ENCODE results near the gene GZMB. TPM values are rescaled to one million over a fixed set of nuclear protein-coding genes. Genes with fewer than 3 reads are reported as not detected.

Gene GZMB, protein sequence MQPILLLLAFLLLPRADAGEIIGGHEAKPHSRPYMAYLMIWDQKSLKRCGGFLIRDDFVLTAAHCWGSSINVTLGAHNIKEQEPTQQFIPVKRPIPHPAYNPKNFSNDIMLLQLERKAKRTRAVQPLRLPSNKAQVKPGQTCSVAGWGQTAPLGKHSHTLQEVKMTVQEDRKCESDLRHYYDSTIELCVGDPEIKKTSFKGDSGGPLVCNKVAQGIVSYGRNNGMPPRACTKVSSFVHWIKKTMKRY
- total RNA-seq = 100 to 1,000 TPM; 811 to 864 TPM

- peak within 1 kb of the TSS; percentile 72 for H3K4me3 Mint-ChIP-seq
- peaks cover 6% of the 10 kb centered on the region for H3K4me1 Mint-ChIP-seq (ENCODE audit: low read depth)
- intact Hi-C loops (cut with micrococcal nuclease) = loop anchor here (1.0 kb wide), 1 partner anchor 39 kb away; no protein-coding TSS in a partner anchor
- CTCF ChIA-PET = interaction anchor here (0.8 to 2.8 kb wide), 3 partner anchors 29 to 76 kb away, joined by 3 to 10 read pairs (median 3); no protein-coding TSS in a partner anchor
- no peaks in the 10 kb centered on the region for H3K27me3 Mint-ChIP-seq (ENCODE audit: low read depth)
- H3K36me3 Mint-ChIP-seq (ENCODE audit: low read depth) = peaks cover 16% of the 10 kb centered on the region
- peak; percentile 81 for DNase-seq
- H3K9me3 Mint-ChIP-seq = no peaks in the 10 kb centered on the region
- H3K27ac Mint-ChIP-seq = peak within 1 kb of the TSS; percentile 84
Measured at GRCh38 chr14:24634158-24634557, at the start of gene GZMB. TSS of gene GZMB (minus strand) at chr14:24634190. CDS start at chr14:24634160, 30 bp downstream.

GRCh38 chr14:24681056-24681455 lies 47.1 kb upstream of the GZMB start:
- Mint-ChIP-seq H3K4me1 (ENCODE audit: low read depth) (peaks cover 41% of the 10 kb centered on the region), H3K4me3 (no peak overlapping the region), H3K27ac (no peak overlapping the region), H3K27me3 (ENCODE audit: low read depth) (no peaks in the 10 kb centered on the region), H3K36me3 (ENCODE audit: low read depth) (no peaks in the 10 kb centered on the region), H3K9me3 (peaks cover under 1% of the 10 kb centered on the region)
- DNase-seq = no peak
- intact Hi-C loops (cut with micrococcal nuclease) = no loop called here
- CTCF ChIA-PET = interaction anchor here (0.6 to 1.8 kb wide), 8 partner anchors 8 to 436 kb away, joined by 3 to 9 read pairs (median 4); no protein-coding TSS in a partner anchor

GRCh38 chr14:24680516-24680915 lies 46.5 kb upstream of the GZMB start:
- H3K4me1 Mint-ChIP-seq (ENCODE audit: low read depth) = peaks cover 45% of the 10 kb centered on the region
- H3K27ac Mint-ChIP-seq = no peak overlapping the region
- DNase-seq = no peak
- no peaks in the 10 kb centered on the region for H3K27me3 Mint-ChIP-seq (ENCODE audit: low read depth)
- H3K4me3 Mint-ChIP-seq = no peak overlapping the region
- intact Hi-C loops (cut with micrococcal nuclease) = no loop called here
- CTCF ChIA-PET = interaction anchor here (0.6 to 1.8 kb wide), 7 partner anchors 9 to 240 kb away, joined by 3 to 13 read pairs (median 4); partner anchors contain the start of gene GZMH
- peaks cover 5% of the 10 kb centered on the region for H3K9me3 Mint-ChIP-seq
- no peaks in the 10 kb centered on the region for H3K36me3 Mint-ChIP-seq (ENCODE audit: low read depth)

- no peaks in the 10 kb centered on the region for H3K27me3 Mint-ChIP-seq (ENCODE audit: low read depth)
- no peaks in the 10 kb centered on the region for H3K36me3 Mint-ChIP-seq (ENCODE audit: low read depth)
- DNase-seq = no peak
- intact Hi-C loops (cut with micrococcal nuclease) = loop anchor here (1.0 to 10.0 kb wide), 7 partner anchors 14 to 472 kb away; partner anchors contain the start of genes CHMP4A, GZMH and MDP1
- peaks cover 53% of the 10 kb centered on the region for H3K4me1 Mint-ChIP-seq (ENCODE audit: low read depth)
- no peak overlapping the region for H3K27ac Mint-ChIP-seq
- CTCF ChIA-PET = interaction anchor here (0.6 to 1.8 kb wide), 16 partner anchors 10 to 222 kb away, joined by 3 to 20 read pairs (median 4); partner anchors contain the start of genes GZMB and GZMH
- H3K9me3 Mint-ChIP-seq = peaks cover 6% of the 10 kb centered on the region
- H3K4me3 Mint-ChIP-seq = no peak overlapping the region
Measured at GRCh38 chr14:24679248-24679961, 45.4 kb upstream of the GZMB start.

GRCh38 chr14:24678801-24679247 lies 44.8 kb upstream of the GZMB start:
- Mint-ChIP-seq H3K27ac (peak overlapping the region; percentile 88), H3K4me1 (ENCODE audit: low read depth) (peaks cover 59% of the 10 kb centered on the region), H3K4me3 (peak overlapping the region; percentile 70), H3K27me3 (ENCODE audit: low read depth) (no peaks in the 10 kb centered on the region), H3K36me3 (ENCODE audit: low read depth) (no peaks in the 10 kb centered on the region), H3K9me3 (peaks cover 6% of the 10 kb centered on the region)
- CTCF ChIA-PET = interaction anchor here (0.7 to 1.8 kb wide), 13 partner anchors 12 to 196 kb away, joined by 3 to 20 read pairs (median 5); partner anchors contain the start of gene GZMH
- peak; percentile 89 for DNase-seq
- intact Hi-C loops (cut with micrococcal nuclease) = loop anchor here (1.0 to 10.0 kb wide), 7 partner anchors 14 to 472 kb away; partner anchors contain the start of genes CHMP4A, GZMH and MDP1

GRCh38 chr14:24677956-24678355 lies 44.0 kb upstream of the GZMB start:
- H3K4me3 Mint-ChIP-seq = peak overlapping the region; percentile 26
- H3K27me3 Mint-ChIP-seq (ENCODE audit: low read depth) = no peaks in the 10 kb centered on the region
- CTCF ChIA-PET = interaction anchor here (0.7 to 1.7 kb wide), 7 partner anchors 16 to 194 kb away, joined by 3 to 9 read pairs (median 5); partner anchors contain the start of gene GZMH
- peak overlapping the region; percentile 57 for H3K27ac Mint-ChIP-seq
- H3K9me3 Mint-ChIP-seq = peaks cover 6% of the 10 kb centered on the region
- no peaks in the 10 kb centered on the region for H3K36me3 Mint-ChIP-seq (ENCODE audit: low read depth)
- peaks cover 68% of the 10 kb centered on the region for H3K4me1 Mint-ChIP-seq (ENCODE audit: low read depth)
- intact Hi-C loops (cut with micrococcal nuclease) = loop anchor here (2.0 to 10.0 kb wide), 2 partner anchors 345 to 463 kb away; partner anchors contain the start of genes CHMP4A and MDP1
- no peak for DNase-seq

DNA sequence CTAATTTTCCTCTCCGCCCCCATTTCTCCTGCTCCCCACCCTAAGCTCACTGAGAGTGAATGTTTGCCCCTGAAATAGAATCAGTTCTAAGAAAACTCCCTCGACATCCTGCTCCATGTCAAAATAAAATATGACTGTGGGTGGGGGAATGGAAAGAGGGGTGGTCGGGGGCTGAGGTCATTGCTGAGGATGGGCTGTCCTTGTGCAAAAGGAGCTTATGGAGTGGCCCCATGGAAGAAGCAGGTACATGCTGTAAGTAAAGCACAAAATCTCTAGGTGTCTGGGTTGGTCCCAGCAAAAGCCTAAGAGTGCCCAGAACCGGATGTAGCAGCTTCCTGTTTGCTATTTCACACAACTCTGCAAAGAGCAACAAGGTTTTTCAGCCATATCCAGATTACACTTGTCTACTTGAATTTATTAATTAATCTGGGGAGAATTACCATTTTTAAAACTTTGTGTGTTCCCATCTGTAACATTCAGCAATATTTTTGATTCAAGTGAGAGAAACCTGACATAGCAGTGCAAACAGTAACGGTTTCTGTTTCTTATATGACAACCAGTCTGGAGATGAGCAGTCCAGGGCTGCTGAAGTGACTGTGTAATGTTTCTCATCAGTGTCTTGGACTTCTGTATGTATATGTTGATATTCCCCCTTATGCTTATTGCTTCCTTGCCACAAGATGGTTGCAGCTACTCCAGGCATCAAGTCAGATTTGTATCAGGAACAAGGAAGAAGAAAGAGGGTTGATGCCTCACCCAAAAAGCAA lies 40.4 kb upstream of the GZMB start:
- intact Hi-C loops (cut with micrococcal nuclease) = loop anchor here (1.0 to 10.0 kb wide), 4 partner anchors 193 to 460 kb away; partner anchors contain the start of genes CHMP4A, MDP1, NFATC4 and RABGGTA
- Mint-ChIP-seq H3K36me3 (ENCODE audit: low read depth) (no peaks in the 10 kb centered on the region), H3K4me1 (ENCODE audit: low read depth) (peaks cover 82% of the 10 kb centered on the region), H3K27ac (peak overlapping the region; percentile 96), H3K9me3 (peaks cover 6% of the 10 kb centered on the region), H3K4me3 (peak overlapping the region; percentile 60), H3K27me3 (ENCODE audit: low read depth) (no peaks in the 10 kb centered on the region)
- peak; percentile 54 for DNase-seq
- CTCF ChIA-PET = interaction anchor here (1.2 to 2.9 kb wide), 5 partner anchors 7 to 191 kb away, joined by 3 to 11 read pairs (median 5); partner anchors contain the start of gene GZMH

GRCh38 chr14:24673534-24674203 lies 39.7 kb upstream of the GZMB start:
- Mint-ChIP-seq H3K4me1 (ENCODE audit: low read depth) (peaks cover 80% of the 10 kb centered on the region), H3K27me3 (ENCODE audit: low read depth) (no peaks in the 10 kb centered on the region)
- intact Hi-C loops (cut with micrococcal nuclease) = loop anchor here (1.0 to 10.0 kb wide), 11 partner anchors 8 to 459 kb away; partner anchors contain the start of genes CHMP4A, GZMB, GZMH and MDP1

GRCh38 chr14:24673059-24673458 lies 39.1 kb upstream of the GZMB start:
- CTCF ChIA-PET = interaction anchor here (0.9 to 2.9 kb wide), 5 partner anchors 9 to 340 kb away, joined by 3 to 11 read pairs (median 3); no protein-coding TSS in a partner anchor
- Mint-ChIP-seq H3K9me3 (peaks cover 6% of the 10 kb centered on the region), H3K4me3 (peak overlapping the region; percentile 60), H3K27me3 (ENCODE audit: low read depth) (no peaks in the 10 kb centered on the region), H3K36me3 (ENCODE audit: low read depth) (no peaks in the 10 kb centered on the region), H3K4me1 (ENCODE audit: low read depth) (peaks cover 77% of the 10 kb centered on the region), H3K27ac (peak overlapping the region; percentile 96)
- intact Hi-C loops (cut with micrococcal nuclease) = loop anchor here (1.0 to 10.0 kb wide), 10 partner anchors 8 to 458 kb away; partner anchors contain the start of genes CHMP4A, GZMB, GZMH and MDP1
- no peak for DNase-seq

More at GRCh38 chr14:24673534-24674203, 39.7 kb upstream of the GZMB start:
- Mint-ChIP-seq H3K9me3 (peaks cover 6% of the 10 kb centered on the region), H3K27ac (peak overlapping the region; percentile 96), H3K36me3 (ENCODE audit: low read depth) (no peaks in the 10 kb centered on the region), H3K4me3 (peak overlapping the region; percentile 60)
- CTCF ChIA-PET = interaction anchor here (0.9 to 2.9 kb wide), 7 partner anchors 8 to 340 kb away, joined by 3 to 11 read pairs (median 5); partner anchors contain the start of gene GZMH
- DNase-seq = peak; percentile 87

DNA sequence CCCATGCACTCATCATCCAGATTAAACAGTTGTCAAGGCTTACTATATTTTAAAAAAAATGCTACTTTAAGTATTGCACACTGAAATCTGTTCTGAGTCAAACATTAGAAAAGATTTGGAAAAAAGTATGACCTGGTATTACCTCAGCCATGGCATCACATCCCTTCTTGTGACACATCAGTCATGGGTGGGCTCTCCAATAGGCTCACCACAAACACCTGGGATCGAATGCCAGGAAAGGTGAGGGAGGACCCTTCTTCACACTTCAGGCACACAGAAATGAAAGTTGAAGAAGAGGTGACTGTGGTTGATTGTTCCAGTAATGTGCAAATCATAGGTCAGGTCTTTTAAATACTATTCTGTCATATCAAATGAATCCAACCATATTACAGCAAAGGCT lies 36.6 kb upstream of the GZMB start:
- Mint-ChIP-seq H3K36me3 (ENCODE audit: low read depth) (no peaks in the 10 kb centered on the region), H3K4me3 (no peak overlapping the region), H3K27me3 (ENCODE audit: low read depth) (no peaks in the 10 kb centered on the region), H3K27ac (peak overlapping the region; percentile 85), H3K4me1 (ENCODE audit: low read depth) (peaks cover 73% of the 10 kb centered on the region), H3K9me3 (peaks cover 2% of the 10 kb centered on the region)
- DNase-seq = peak; percentile 77
- CTCF ChIA-PET = interaction anchor here (1.4 kb wide), 1 partner anchor 65 kb away, joined by 6 read pairs; no protein-coding TSS in a partner anchor
- intact Hi-C loops (cut with micrococcal nuclease) = loop anchor here (5.0 to 10.0 kb wide), 3 partner anchors 303 to 456 kb away; partner anchors contain the start of genes CHMP4A, MDP1, NFATC4 and RABGGTA
